Effector memory CD8-positive, alpha-beta T cell (primary cell): Measurements from ENCODE around the gene LRRC36.
A peak's percentile ranks its signal among the peaks of the same experiment; 100 is the strongest.

ENCODE experiments used
- ATAC-seq: fragments of 150-1000 bp; cut with Tn5 transposase; replicated peaks from 2 replicates; pipeline ENCODE4 v1.10.0; 2021; ENCODE audit warnings: mild to moderate bottlenecking, moderate library complexity
- DNase-seq, 3 experiments: peaks; one replicate each; pipeline ENCODE4 v3.0.0; 2021
- H3K27ac Mint-ChIP-seq, 2 donors: one replicate each; pipeline ENCODE4 v1.8.0; 2022; ENCODE audit warnings: mild to moderate bottlenecking in 2 of 2, mixed read lengths in 2 of 2, moderate library complexity in 2 of 2
- H3K27me3 Mint-ChIP-seq, 2 donors: one replicate each; pipeline ENCODE4 v1.8.0; 2022; ENCODE audit warnings: mixed read lengths in 2 of 2
- H3K36me3 Mint-ChIP-seq: one replicate; pipeline ENCODE4 v1.8.0; 2022; ENCODE audit warnings: mild to moderate bottlenecking, moderate library complexity, mixed read lengths; ENCODE audit not compliant: insufficient read depth
- H3K4me1 Mint-ChIP-seq, 2 donors: one replicate each; pipeline ENCODE4 v1.8.0; 2022; ENCODE audit warnings: low read depth in 2 of 2, mixed read lengths in 2 of 2
- H3K4me3 Mint-ChIP-seq, 2 donors: one replicate each; pipeline ENCODE4 v1.8.0; 2022; ENCODE audit warnings: mild to moderate bottlenecking in 2 of 2, mixed read lengths in 2 of 2, moderate library complexity in 2 of 2
- H3K9me3 Mint-ChIP-seq, 2 donors: one replicate each; pipeline ENCODE4 v1.8.0; 2022; ENCODE audit warnings: mixed read lengths in 2 of 2

The LRRC36 gene

GRCh38 chr16:67426022-67426421, 99.4 kb downstream of the LRRC36 start:
- ATAC-seq, result no peak
- DNase-seq, result no peak
- peaks cover 3 to 4% of the 10 kb centered on the region in 2 donors for H3K4me1 Mint-ChIP-seq
- H3K27me3 Mint-ChIP-seq, result peaks cover 54 to 84% of the 10 kb centered on the region in 2 donors
- H3K27ac Mint-ChIP-seq, result no peak overlapping the region
- H3K9me3 Mint-ChIP-seq, result no peaks in the 10 kb centered on the region
- peaks cover 5% of the 10 kb centered on the region for H3K36me3 Mint-ChIP-seq
- H3K4me3 Mint-ChIP-seq, result no peak overlapping the region

GRCh38 chr16:67426950-67427349, 100.3 kb downstream of the LRRC36 start:
- ATAC-seq (no peak), DNase-seq (no peak)
- no peak overlapping the region for H3K4me3 Mint-ChIP-seq
- H3K9me3 Mint-ChIP-seq, result no peaks in the 10 kb centered on the region
- H3K36me3 Mint-ChIP-seq, result peaks cover 5% of the 10 kb centered on the region
- H3K4me1 Mint-ChIP-seq, result peaks cover 3 to 4% of the 10 kb centered on the region in 2 donors
- peaks cover 54 to 76% of the 10 kb centered on the region in 2 donors for H3K27me3 Mint-ChIP-seq
- no peak overlapping the region for H3K27ac Mint-ChIP-seq

- ATAC-seq, result peak; percentile 63
- Mint-ChIP-seq H3K4me1 (peaks cover 3 to 4% of the 10 kb centered on the region in 2 donors), H3K27me3 (peaks cover 44 to 66% of the 10 kb centered on the region in 2 donors), H3K27ac (no peak overlapping the region), H3K4me3 (no peak overlapping the region), H3K9me3 (no peaks in the 10 kb centered on the region), H3K36me3 (peaks cover 9% of the 10 kb centered on the region)
- peak; percentile 33 to 47 (median 41) for DNase-seq
These were observed 101.6 kb downstream of the LRRC36 start for GRCh38 chr16:67428146-67428731.

GRCh38 chr16:67429053-67429798, 102.6 kb downstream of the LRRC36 start:
- Mint-ChIP-seq H3K4me1 (peaks cover 3 to 4% of the 10 kb centered on the region in 2 donors), H3K27ac (no peak overlapping the region), H3K36me3 (peaks cover 12% of the 10 kb centered on the region), H3K4me3 (peak overlapping the region; percentile 44 to 64), H3K27me3 (peaks cover 38 to 60% of the 10 kb centered on the region in 2 donors), H3K9me3 (no peaks in the 10 kb centered on the region)
- DNase-seq, result no peak
- no peak for ATAC-seq

GRCh38 chr16:67429799-67430503, 103.3 kb downstream of the LRRC36 start:
- peak overlapping the region in 1 of 2 donors; percentile 67 for H3K27ac Mint-ChIP-seq
- ATAC-seq (no peak), DNase-seq (no peak)
- H3K36me3 Mint-ChIP-seq, result peaks cover 12% of the 10 kb centered on the region
- H3K4me1 Mint-ChIP-seq, result peaks cover 3 to 4% of the 10 kb centered on the region in 2 donors
- H3K9me3 Mint-ChIP-seq, result no peaks in the 10 kb centered on the region
- H3K27me3 Mint-ChIP-seq, result peaks cover 37 to 55% of the 10 kb centered on the region in 2 donors
- H3K4me3 Mint-ChIP-seq, result peak overlapping the region; percentile 81 to 83

GRCh38 chr16:67430504-67430976, 103.9 kb downstream of the LRRC36 start:
- Mint-ChIP-seq H3K27me3 (peaks cover 31 to 49% of the 10 kb centered on the region in 2 donors), H3K9me3 (no peaks in the 10 kb centered on the region), H3K27ac (peak overlapping the region in 1 of 2 donors; percentile 67), H3K4me3 (peak overlapping the region; percentile 81 to 83), H3K36me3 (peaks cover 12% of the 10 kb centered on the region), H3K4me1 (peaks cover 3 to 4% of the 10 kb centered on the region in 2 donors)
- peak; percentile 57 for ATAC-seq
- DNase-seq, result peak in 1 of 3 experiments; percentile 10

- Mint-ChIP-seq H3K4me1 (peaks cover 3 to 4% of the 10 kb centered on the region in 2 donors), H3K9me3 (no peaks in the 10 kb centered on the region), H3K4me3 (peak within 1 kb of the TSS; percentile 81 to 83), H3K36me3 (peaks cover 12% of the 10 kb centered on the region), H3K27ac (peak within 1 kb of the TSS in 1 of 2 donors; percentile 67), H3K27me3 (peaks cover 27 to 45% of the 10 kb centered on the region in 2 donors)
- ATAC-seq (peak; percentile 62), DNase-seq (no peak)
These were observed 104.6 kb downstream of the LRRC36 start, which contains the start of gene HSD11B2 for GRCh38 chr16:67430977-67431774. Gene HSD11B2 (plus strand): TSS chr16:67431121. CDS start chr16:67431249, 128 bp downstream.

GRCh38 chr16:67431775-67432505, 105.3 kb downstream of the LRRC36 start:
- peaks cover 4 to 5% of the 10 kb centered on the region in 2 donors for H3K4me1 Mint-ChIP-seq
- H3K4me3 Mint-ChIP-seq, result peak overlapping the region; percentile 37 to 63
- H3K36me3 Mint-ChIP-seq, result peaks cover 18% of the 10 kb centered on the region
- ATAC-seq, result no peak
- no peak for DNase-seq
- no peak overlapping the region for H3K27ac Mint-ChIP-seq
- peaks cover 22 to 37% of the 10 kb centered on the region in 2 donors for H3K27me3 Mint-ChIP-seq
- no peaks in the 10 kb centered on the region for H3K9me3 Mint-ChIP-seq

- H3K4me3 Mint-ChIP-seq, result peak overlapping the region in 1 of 2 donors; percentile 35
- peaks cover 4 to 6% of the 10 kb centered on the region in 2 donors for H3K4me1 Mint-ChIP-seq
- no peaks in the 10 kb centered on the region for H3K9me3 Mint-ChIP-seq
- H3K36me3 Mint-ChIP-seq, result peaks cover 22% of the 10 kb centered on the region
- DNase-seq (no peak), ATAC-seq (no peak)
- no peak overlapping the region for H3K27ac Mint-ChIP-seq
- peaks cover 16 to 31% of the 10 kb centered on the region in 2 donors for H3K27me3 Mint-ChIP-seq
These were observed 105.9 kb downstream of the LRRC36 start for GRCh38 chr16:67432506-67432890.

GRCh38 chr16:67433131-67433719, 106.6 kb downstream of the LRRC36 start:
- ATAC-seq, result no peak
- H3K36me3 Mint-ChIP-seq, result peaks cover 26% of the 10 kb centered on the region
- H3K4me1 Mint-ChIP-seq, result peaks cover 4 to 11% of the 10 kb centered on the region in 2 donors
- H3K4me3 Mint-ChIP-seq, result no peak overlapping the region
- DNase-seq, result no peak
- peaks cover 16 to 24% of the 10 kb centered on the region in 2 donors for H3K27me3 Mint-ChIP-seq
- H3K9me3 Mint-ChIP-seq, result no peaks in the 10 kb centered on the region
- no peak overlapping the region for H3K27ac Mint-ChIP-seq
